Activated naive CD4-positive, alpha-beta T cell treated with anti-CD3 and anti-CD28 coated beads for 36 hours (primary cell): ENCODE measurements around the gene PRRT1B. TPM values are rescaled to one million over a fixed set of nuclear protein-coding genes. Genes with fewer than 3 reads are reported as not detected.

Experiments used
- CTCF ChIA-PET: fragments of 350-600 bp; sonication (Branson Sonifier 250); formaldehyde crosslinking; loops from one replicate; lab custom pipeline; 2021; ENCODE audit warnings: antibody characterized with exemption; lab: Charles Lee
- DNase-seq: peaks from one replicate; pipeline ENCODE4 v3.0.0-alpha.2; 2020
- H3K27ac Mint-ChIP-seq: one replicate; pipeline ENCODE4 v1.8.0; 2021; ENCODE audit warnings: mild to moderate bottlenecking, mixed read lengths
- H3K27me3 Mint-ChIP-seq: one replicate; pipeline ENCODE4 v1.8.0; 2021; ENCODE audit warnings: low read depth, mixed read lengths
- H3K36me3 Mint-ChIP-seq: one replicate; pipeline ENCODE4 v1.8.0; 2021; ENCODE audit warnings: low read depth, mixed read lengths
- H3K4me1 Mint-ChIP-seq: one replicate; pipeline ENCODE4 v1.8.0; 2021; ENCODE audit warnings: low read depth, mixed read lengths
- H3K4me3 Mint-ChIP-seq: one replicate; pipeline ENCODE4 v1.8.0; 2021; ENCODE audit warnings: mild to moderate bottlenecking, moderate library complexity, mixed read lengths
- H3K9me3 Mint-ChIP-seq: one replicate; pipeline ENCODE4 v1.8.0; 2021; ENCODE audit warnings: mixed read lengths
- intact Hi-C: fragments of 100-400 bp; cut with micrococcal nuclease; formaldehyde crosslinking; loops from one replicate; pipeline ENCODE4 v1.15.1; 2023
- total RNA-seq, 2 experiments: library from RNA; stranded (reverse); gene quantifications; one replicate each; pipeline ENCODE4 v1.2.3, GENCODE V29; 2021

PRRT1B gene
- total RNA-seq, 2 experiments from 2014 or later, result not detected

DNA sequence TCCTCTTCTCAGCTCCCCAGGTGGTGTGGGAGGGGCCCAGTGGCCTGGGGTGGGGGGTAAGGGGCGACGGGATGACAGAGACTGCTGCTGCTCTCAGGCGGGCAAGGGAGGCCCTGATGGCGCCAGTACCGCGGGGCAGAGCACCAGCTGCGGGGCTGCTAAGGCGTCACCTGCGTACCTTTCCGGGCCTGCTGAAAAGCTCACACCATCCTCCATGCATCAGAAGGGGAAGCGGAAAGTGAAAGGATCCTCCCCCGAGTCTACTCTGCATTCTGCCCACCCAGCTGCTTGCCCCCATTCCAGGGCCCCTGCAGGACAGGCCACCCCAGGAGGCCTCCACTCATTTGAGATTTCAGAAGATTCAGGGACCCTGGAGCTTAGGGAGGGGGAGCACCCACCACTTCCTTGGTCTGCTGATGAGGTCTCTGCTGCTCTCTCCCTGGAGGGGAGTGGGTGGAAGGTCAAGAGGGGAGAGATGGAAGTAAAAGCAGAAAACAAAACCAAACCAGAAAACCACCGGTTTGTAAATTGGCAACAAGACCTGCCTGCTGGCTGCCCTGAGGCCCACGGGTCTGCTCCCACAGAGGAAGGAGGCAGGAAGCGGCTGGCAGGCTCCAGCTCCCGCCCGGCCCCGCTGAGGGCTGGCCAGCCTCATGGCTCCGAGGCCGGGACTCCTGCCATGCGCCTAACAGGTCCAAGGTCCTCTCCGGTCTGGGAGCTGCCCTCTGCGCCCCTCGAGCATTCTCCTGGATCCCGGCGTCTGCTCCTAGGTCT is 33.6 kb downstream of the PRRT1B start:
- peak overlapping the region; percentile 46 for H3K4me3 Mint-ChIP-seq
- DNase-seq, result peak; percentile 68
- no peaks in the 10 kb centered on the region for H3K9me3 Mint-ChIP-seq
- intact Hi-C loops, result loop anchor here (5.0 kb wide), 1 partner anchor 77 kb away; the partner anchor contains the start of gene POMT1
- CTCF ChIA-PET, result interaction anchor here (0.8 to 2.3 kb wide), 3 partner anchors 12 to 230 kb away, joined by 3 to 11 read pairs (median 4); no protein-coding TSS in a partner anchor
- H3K27ac Mint-ChIP-seq, result peak overlapping the region; percentile 88
- H3K36me3 Mint-ChIP-seq, result peaks cover 12% of the 10 kb centered on the region
- H3K4me1 Mint-ChIP-seq, result peaks cover 23% of the 10 kb centered on the region
- H3K27me3 Mint-ChIP-seq, result no peaks in the 10 kb centered on the region

DNA sequence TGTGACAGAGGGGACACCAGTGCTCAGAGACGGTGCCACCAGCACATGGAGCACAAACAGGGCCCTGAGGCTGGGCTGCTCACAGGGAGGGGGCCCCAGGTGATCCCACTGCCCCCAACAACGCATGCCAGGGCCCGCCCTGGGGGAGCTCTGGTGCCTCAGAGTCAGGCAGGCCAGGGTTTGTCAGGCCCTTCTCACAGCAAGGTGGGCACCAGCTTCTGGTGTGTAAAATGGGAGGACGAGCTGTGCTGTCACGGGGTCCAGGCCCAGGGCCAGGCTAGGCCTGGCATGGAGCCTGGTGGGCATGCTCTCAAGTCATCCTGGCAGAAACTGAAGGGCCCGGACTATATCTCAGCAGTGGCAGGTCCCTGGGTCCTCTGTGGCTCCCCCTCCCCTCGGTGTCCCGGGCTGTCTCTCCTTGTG is 34.5 kb downstream of the PRRT1B start:
- CTCF ChIA-PET, result interaction anchor here (2.3 kb wide), 1 partner anchor 11 kb away, joined by 11 read pairs; no protein-coding TSS in a partner anchor
- H3K27ac Mint-ChIP-seq, result peak overlapping the region; percentile 88
- H3K36me3 Mint-ChIP-seq, result peaks cover 13% of the 10 kb centered on the region
- peaks cover 28% of the 10 kb centered on the region for H3K4me1 Mint-ChIP-seq
- H3K9me3 Mint-ChIP-seq, result no peaks in the 10 kb centered on the region
- H3K4me3 Mint-ChIP-seq, result no peak overlapping the region
- intact Hi-C loops, result loop anchor here (5.0 kb wide), 1 partner anchor 77 kb away; the partner anchor contains the start of gene POMT1
- H3K27me3 Mint-ChIP-seq, result no peaks in the 10 kb centered on the region
- no peak for DNase-seq

DNA sequence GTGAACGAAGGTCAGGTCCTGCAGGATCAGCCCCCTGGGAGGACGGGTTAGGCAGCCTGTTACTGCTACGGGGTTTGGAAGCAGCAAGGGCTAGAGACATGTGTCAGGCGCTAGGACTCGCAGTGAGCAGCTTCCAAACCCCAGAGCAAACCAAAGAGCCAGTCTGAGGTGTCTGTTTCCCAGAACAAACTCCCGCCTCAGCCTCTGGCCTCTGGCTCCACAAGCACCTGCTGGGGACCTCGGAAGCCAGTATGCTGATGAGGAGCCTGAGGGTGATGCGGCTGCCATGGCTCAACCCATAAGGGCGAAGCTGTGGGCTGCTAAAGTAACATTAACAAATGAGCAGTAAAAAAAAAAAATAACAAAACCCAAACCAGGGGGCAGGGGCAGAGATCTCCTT is 35.0 kb downstream of the PRRT1B start:
- Mint-ChIP-seq H3K27ac (no peak overlapping the region), H3K4me3 (no peak overlapping the region), H3K27me3 (no peaks in the 10 kb centered on the region), H3K36me3 (peaks cover 17% of the 10 kb centered on the region), H3K9me3 (no peaks in the 10 kb centered on the region), H3K4me1 (peaks cover 33% of the 10 kb centered on the region)
- CTCF ChIA-PET, result interaction anchor here (2.3 kb wide), 1 partner anchor 11 kb away, joined by 11 read pairs; no protein-coding TSS in a partner anchor
- DNase-seq, result no peak
- intact Hi-C loops, result no loop called here

DNA sequence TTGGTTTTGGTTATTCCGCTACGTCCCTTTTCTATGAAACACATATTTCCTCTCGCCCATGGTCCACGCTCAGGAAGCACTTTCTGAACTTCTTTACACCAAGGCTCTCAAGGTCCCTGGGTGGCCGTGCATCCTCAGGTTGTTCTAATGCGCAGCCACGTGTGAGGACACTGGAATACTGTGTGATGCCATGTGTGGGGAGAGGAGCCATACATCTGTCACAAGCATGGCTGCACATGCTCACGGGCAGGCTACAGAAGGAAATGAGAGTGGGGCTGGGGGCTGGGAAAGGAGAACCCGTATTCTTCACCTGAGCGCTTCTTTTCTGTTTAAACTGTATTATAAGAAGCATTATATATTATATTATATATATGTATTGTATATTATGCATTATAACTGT is 36.7 kb downstream of the PRRT1B start:
- peaks cover 18% of the 10 kb centered on the region for H3K36me3 Mint-ChIP-seq
- peaks cover 41% of the 10 kb centered on the region for H3K4me1 Mint-ChIP-seq
- no peak overlapping the region for H3K27ac Mint-ChIP-seq
- no peak for DNase-seq
- CTCF ChIA-PET, result no interaction called here
- intact Hi-C loops, result no loop called here
- H3K4me3 Mint-ChIP-seq, result no peak overlapping the region
- no peaks in the 10 kb centered on the region for H3K27me3 Mint-ChIP-seq
- H3K9me3 Mint-ChIP-seq, result no peaks in the 10 kb centered on the region

DNA sequence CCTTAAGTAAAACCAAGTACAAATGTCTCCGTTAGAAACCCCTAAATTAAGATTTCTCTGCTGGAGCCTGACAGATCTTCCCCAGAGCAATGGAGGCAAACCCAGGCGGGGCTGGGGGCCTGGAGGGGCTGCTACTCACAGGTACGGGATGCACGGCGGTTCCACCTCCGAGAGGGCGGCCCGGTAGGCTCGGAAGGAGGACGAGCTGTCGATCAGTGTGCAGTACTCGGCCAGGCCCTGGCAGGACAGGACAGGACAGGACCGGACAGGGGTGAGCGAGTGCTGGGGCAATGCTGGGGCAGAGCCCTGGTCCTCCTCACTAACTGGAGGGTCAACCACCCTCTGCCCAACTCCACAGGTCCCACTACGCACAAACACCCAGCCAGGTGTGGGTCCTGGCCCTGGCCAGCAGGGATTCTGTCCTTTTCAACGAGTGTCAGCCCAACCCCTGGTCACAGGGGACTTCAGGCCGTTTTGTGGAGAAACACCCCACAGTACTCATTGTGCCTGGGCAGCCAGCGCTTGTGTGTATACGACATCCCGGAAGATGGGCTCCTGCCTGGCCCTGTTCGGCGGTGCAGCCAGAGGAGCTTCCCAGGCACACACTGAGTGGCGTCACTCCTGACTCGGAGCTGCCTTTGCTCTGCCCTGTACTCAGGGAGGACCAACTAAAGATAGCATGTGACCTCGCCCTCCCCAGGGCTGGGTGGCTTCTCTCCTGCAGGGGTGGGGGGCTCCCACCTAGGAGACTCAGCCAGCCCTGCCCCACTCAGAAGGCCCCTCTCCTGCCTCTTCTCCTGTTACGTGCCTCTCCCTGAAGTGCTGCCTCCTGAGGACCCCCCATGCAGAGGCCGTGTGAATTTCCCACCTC is 37.4 kb downstream of the PRRT1B start:
- Mint-ChIP-seq H3K36me3 (peaks cover 18% of the 10 kb centered on the region), H3K27ac (no peak overlapping the region), H3K27me3 (no peaks in the 10 kb centered on the region), H3K4me1 (peaks cover 43% of the 10 kb centered on the region), H3K4me3 (no peak overlapping the region), H3K9me3 (no peaks in the 10 kb centered on the region)
- DNase-seq, result no peak
- intact Hi-C loops, result no loop called here
- CTCF ChIA-PET, result no interaction called here

DNA sequence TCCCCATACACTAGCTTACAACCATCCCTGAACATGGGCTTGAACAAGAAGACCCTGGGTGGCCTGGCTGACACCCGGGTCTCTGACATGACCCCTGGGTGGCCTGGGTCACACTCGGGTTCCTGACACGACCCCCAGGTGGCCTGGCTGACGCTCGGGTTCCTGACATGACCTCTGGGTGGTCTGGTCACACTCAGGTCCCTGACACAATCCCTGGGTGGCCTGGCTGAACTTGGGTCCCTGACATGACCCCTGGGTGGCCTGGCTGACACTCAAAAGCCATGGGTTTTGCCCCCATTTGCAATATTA is 38.0 kb downstream of the PRRT1B start:
- intact Hi-C loops, result no loop called here
- H3K9me3 Mint-ChIP-seq, result no peaks in the 10 kb centered on the region
- peaks cover 20% of the 10 kb centered on the region for H3K36me3 Mint-ChIP-seq
- H3K4me3 Mint-ChIP-seq, result no peak overlapping the region
- CTCF ChIA-PET, result no interaction called here
- H3K4me1 Mint-ChIP-seq, result peaks cover 38% of the 10 kb centered on the region
- DNase-seq, result no peak
- no peaks in the 10 kb centered on the region for H3K27me3 Mint-ChIP-seq
- no peak overlapping the region for H3K27ac Mint-ChIP-seq

DNA sequence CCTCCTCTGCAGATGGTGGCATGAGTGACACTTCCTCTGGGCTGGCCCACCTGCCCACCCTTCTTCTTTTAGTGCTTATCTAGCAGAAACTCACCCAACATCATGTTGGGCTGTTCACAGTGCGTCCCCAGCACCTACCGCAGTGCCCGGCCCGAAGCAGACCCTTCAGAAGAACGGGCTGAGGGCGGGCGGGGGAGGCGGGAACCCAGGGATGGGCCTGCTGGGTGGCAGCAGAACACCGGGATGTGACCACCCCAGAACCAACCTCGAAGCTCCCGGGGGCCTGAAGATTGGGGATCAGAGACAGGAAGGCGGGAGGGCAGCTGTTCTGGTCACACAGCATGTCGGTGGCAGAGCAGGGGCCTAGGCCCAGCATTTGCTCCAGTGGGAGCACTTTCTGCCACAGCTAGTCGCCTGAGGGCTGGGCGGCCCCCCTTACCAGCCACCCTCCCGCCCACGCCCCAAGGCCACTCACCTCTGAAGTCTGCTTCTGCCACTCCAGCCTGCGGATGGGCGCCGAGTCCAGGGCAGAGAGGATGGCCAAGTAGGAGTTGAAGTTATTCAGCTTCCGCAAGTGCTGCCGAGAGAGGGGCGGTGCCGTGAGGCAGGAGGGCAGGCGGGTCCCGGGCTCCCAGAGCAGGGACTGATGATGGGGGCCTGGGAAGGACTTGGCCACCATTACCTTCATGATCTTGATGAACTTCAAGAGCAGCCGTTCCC is 38.7 kb downstream of the PRRT1B start:
- H3K9me3 Mint-ChIP-seq, result no peaks in the 10 kb centered on the region
- intact Hi-C loops, result no loop called here
- H3K27me3 Mint-ChIP-seq, result no peaks in the 10 kb centered on the region
- CTCF ChIA-PET, result interaction anchor here (1.5 kb wide), 1 partner anchor 38 kb away, joined by 6 read pairs; no protein-coding TSS in a partner anchor
- H3K27ac Mint-ChIP-seq, result no peak overlapping the region
- DNase-seq, result no peak
- H3K4me1 Mint-ChIP-seq, result peaks cover 31% of the 10 kb centered on the region
- peaks cover 15% of the 10 kb centered on the region for H3K36me3 Mint-ChIP-seq
- H3K4me3 Mint-ChIP-seq, result no peak overlapping the region

DNA sequence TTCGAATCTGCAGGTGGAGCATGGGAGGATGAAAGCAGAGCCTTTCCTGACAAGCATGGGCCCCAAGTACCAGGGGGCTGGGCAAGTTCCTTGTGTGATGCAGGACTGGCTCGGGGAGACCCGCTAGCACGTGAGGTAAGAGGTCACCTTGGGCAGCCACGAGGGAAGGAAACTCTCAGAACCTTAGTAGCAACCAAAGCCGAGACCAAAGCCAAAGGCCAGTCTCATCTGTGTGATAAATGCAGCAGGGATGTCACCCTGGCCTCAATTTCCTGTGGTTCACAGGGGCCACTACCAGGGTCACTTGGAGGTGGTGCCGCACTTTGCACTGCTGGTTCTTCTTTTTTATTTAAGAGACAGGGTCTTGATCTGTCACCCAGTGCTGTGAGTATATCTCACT is 39.5 kb downstream of the PRRT1B start:
- peak overlapping the region; percentile 84 for H3K27ac Mint-ChIP-seq
- intact Hi-C loops, result no loop called here
- no peak overlapping the region for H3K4me3 Mint-ChIP-seq
- no peaks in the 10 kb centered on the region for H3K27me3 Mint-ChIP-seq
- DNase-seq, result no peak
- H3K4me1 Mint-ChIP-seq, result peaks cover 24% of the 10 kb centered on the region
- peaks cover 12% of the 10 kb centered on the region for H3K36me3 Mint-ChIP-seq
- CTCF ChIA-PET, result interaction anchor here (0.9 to 1.5 kb wide), 3 partner anchors 38 to 158 kb away, joined by 4 to 13 read pairs (median 6); partner anchors contain the start of gene RAPGEF1
- no peaks in the 10 kb centered on the region for H3K9me3 Mint-ChIP-seq

DNA sequence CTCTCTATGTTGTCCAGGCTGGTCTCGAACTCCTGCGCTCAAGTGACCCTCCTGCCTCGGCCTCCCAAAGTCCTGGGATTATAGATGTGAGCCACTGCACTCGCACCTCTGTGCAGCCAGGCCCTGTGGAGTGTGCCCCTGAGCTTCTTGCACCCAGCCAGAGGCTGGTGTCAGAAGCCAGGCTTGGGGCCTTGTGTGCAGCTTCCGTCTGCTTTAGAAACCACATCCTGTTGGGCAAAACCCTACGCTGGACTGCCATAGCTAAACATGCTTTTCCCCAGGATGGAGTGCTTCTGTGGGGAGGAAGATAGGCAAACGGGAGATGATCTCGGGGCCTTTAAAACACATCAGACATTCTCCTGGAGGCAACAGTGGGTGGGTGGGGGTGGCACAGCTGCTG is 40.1 kb downstream of the PRRT1B start:
- Mint-ChIP-seq H3K4me3 (no peak overlapping the region), H3K9me3 (no peaks in the 10 kb centered on the region), H3K27ac (peak overlapping the region; percentile 84), H3K27me3 (no peaks in the 10 kb centered on the region), H3K36me3 (peaks cover 12% of the 10 kb centered on the region), H3K4me1 (peaks cover 26% of the 10 kb centered on the region)
- DNase-seq, result peak; percentile 74
- intact Hi-C loops, result no loop called here
- CTCF ChIA-PET, result interaction anchor here (0.6 to 1.5 kb wide), 5 partner anchors 39 to 235 kb away, joined by 3 to 13 read pairs (median 4); partner anchors contain the start of gene RAPGEF1

DNA sequence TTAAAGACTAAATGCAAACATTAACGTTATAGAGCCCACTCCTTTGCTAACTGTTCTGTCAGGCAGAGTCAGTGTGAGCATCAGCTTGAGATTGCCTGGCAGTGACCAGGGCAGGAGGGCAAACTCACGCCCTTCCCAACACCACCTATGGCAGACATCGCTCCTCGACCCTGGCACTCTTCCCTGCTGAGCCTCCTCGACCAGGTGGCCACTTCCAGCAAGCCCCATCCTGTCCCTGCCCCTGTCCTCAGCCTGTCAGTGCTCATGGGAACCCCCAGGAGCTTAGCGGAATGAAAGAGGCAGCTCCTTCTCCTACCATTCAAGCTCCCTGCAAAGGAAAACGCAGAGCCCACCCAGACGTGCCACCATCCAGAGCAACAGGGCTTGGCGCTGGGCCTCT is 42.0 kb downstream of the PRRT1B start:
- Mint-ChIP-seq H3K27ac (peak overlapping the region; percentile 6), H3K4me1 (peaks cover 36% of the 10 kb centered on the region), H3K9me3 (no peaks in the 10 kb centered on the region), H3K36me3 (peaks cover 10% of the 10 kb centered on the region), H3K27me3 (no peaks in the 10 kb centered on the region), H3K4me3 (no peak overlapping the region)
- intact Hi-C loops, result no loop called here
- DNase-seq, result no peak
- CTCF ChIA-PET, result no interaction called here

DNA sequence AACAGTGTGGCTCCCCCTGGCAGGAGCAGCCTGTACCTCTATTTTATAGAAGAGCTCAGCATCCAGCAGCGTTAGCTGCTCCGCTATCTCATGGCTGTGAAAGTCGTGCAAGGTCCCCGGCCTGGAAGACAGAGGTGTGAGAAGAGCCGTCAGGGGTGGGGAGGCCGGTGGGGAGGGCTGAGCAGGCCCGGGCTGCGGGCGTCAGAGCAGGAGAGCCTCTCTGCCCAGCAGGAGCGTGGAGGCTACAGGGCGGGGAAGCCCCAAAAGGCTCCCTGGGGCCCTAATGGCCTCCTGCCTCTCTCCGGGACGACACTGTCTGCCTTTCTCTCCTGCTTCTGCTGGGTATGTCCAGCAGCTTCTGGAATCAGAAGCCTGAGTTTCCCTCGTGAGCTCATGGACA is 42.6 kb downstream of the PRRT1B start:
- no peaks in the 10 kb centered on the region for H3K9me3 Mint-ChIP-seq
- H3K4me1 Mint-ChIP-seq, result peaks cover 36% of the 10 kb centered on the region
- no peaks in the 10 kb centered on the region for H3K27me3 Mint-ChIP-seq
- H3K4me3 Mint-ChIP-seq, result no peak overlapping the region
- peaks cover 10% of the 10 kb centered on the region for H3K36me3 Mint-ChIP-seq
- CTCF ChIA-PET, result interaction anchor here (0.7 to 1.2 kb wide), 2 partner anchors 152 to 157 kb away, joined by 5 read pairs; partner anchors contain the start of gene RAPGEF1
- no peak overlapping the region for H3K27ac Mint-ChIP-seq
- DNase-seq, result no peak
- intact Hi-C loops, result no loop called here
